PFSK-1 (cell line): ENCODE data around the gene ARFGAP1.

ENCODE experiments used
- POLR2AphosphoS5 ChIP-seq: IDR thresholded peaks from 2 replicates; pipeline ENCODE4 v1.6.1; 2012; ENCODE audit warnings: low read depth, mild to moderate bottlenecking, control low read depth, low read length, moderate library complexity
- REST ChIP-seq, 2 experiments: IDR thresholded peaks; 2 replicates each; pipeline versions ENCODE4 v1.6.1 to v1.8.0; 2011 to 2012; ENCODE audit warnings: low read depth in 2 of 2, low read length in 2 of 2, control low read depth in 1 of 2, inconsistent platforms in 1 of 2, mild to moderate bottlenecking in 1 of 2, moderate library complexity in 1 of 2; ENCODE audit not compliant: insufficient read depth in 1 of 2
- SIN3A ChIP-seq: IDR thresholded peaks from 2 replicates; pipeline ENCODE4 v1.6.1; 2012; ENCODE audit warnings: mild to moderate bottlenecking, low read length, moderate library complexity, borderline replicate concordance; ENCODE audit not compliant: insufficient read depth

GRCh38 chr20:63236116-63236837 lies 36.3 kb upstream of the ARFGAP1 start:
- TF ChIP-seq REST (IDR thresholded peaks at IDR 0.05; ENCODE audit: insufficient read depth in 1 of 2, low read depth in 2 of 2, low read length in 2 of 2) (no peak), SIN3A (no peak), POLR2AphosphoS5 (no peak)
